Measurements from ENCODE around the gene SATB1. TPM values are rescaled to one million over a fixed set of nuclear protein-coding genes. Genes with fewer than 3 reads are reported as not detected.
A peak's percentile ranks its signal among the peaks of the same experiment; 100 is the strongest.

The SATB1 gene
- polyA plus RNA-seq, 1 experiment, result 10.8 TPM

GRCh38 chr3:18431266-18431665, 6.1 kb upstream of the SATB1 start:
- ChIA-PET CTCF (interaction anchor here (0.9 to 1.0 kb wide), 2 partner anchors 14 to 17 kb away, joined by 3 read pairs; no protein-coding TSS in a partner anchor), POLR2A (no interaction called here)
- Histone ChIP-seq H3K36me3 (ENCODE audit: control insufficient read depth, insufficient read depth, low read length) (no peaks in the 10 kb centered on the region), H3K4me3 (ENCODE audit: low read depth, low read length) (no peak overlapping the region), H3K27me3 (ENCODE audit: control insufficient read depth, insufficient read depth, low read length) (no peaks in the 10 kb centered on the region; the same call in 1 of the 2 replicates)
- DNase-seq (ENCODE audit: low read depth), result no peak
- no peak for TF ChIP-seq CTCF (IDR thresholded peaks at IDR 0.05; ENCODE audit: insufficient read depth, low read depth, low read length)

GRCh38 chr3:18428991-18429745, 4.0 kb upstream of the SATB1 start:
- Histone ChIP-seq H3K27me3 (ENCODE audit: control insufficient read depth, insufficient read depth, low read length) (no peaks in the 10 kb centered on the region; the same call in 1 of the 2 replicates), H3K4me3 (ENCODE audit: low read depth, low read length) (no peak overlapping the region), H3K36me3 (ENCODE audit: control insufficient read depth, insufficient read depth, low read length) (no peaks in the 10 kb centered on the region)
- POLR2A ChIA-PET, result no interaction called here
- CTCF ChIA-PET, result interaction anchor here (0.6 to 0.9 kb wide), 2 partner anchors 13 to 410 kb away, joined by 3 read pairs; no protein-coding TSS in a partner anchor
- DNase-seq (ENCODE audit: low read depth), result no peak
- TF ChIP-seq CTCF (IDR thresholded peaks at IDR 0.05; ENCODE audit: insufficient read depth, low read depth, low read length), result no peak

GRCh38 chr3:18428036-18428435, 2.9 kb upstream of the SATB1 start:
- Histone ChIP-seq H3K36me3 (ENCODE audit: control insufficient read depth, insufficient read depth, low read length) (no peaks in the 10 kb centered on the region), H3K4me3 (ENCODE audit: low read depth, low read length) (no peak overlapping the region), H3K27me3 (ENCODE audit: control insufficient read depth, insufficient read depth, low read length) (no peaks in the 10 kb centered on the region; the same call in 1 of the 2 replicates)
- DNase-seq (ENCODE audit: low read depth), result no peak
- TF ChIP-seq CTCF (IDR thresholded peaks at IDR 0.05; ENCODE audit: insufficient read depth, low read depth, low read length), result no peak
- CTCF ChIA-PET, result no interaction called here
- POLR2A ChIA-PET, result no interaction called here

- Histone ChIP-seq H3K36me3 (ENCODE audit: control insufficient read depth, insufficient read depth, low read length) (no peaks in the 10 kb centered on the region), H3K4me3 (ENCODE audit: low read depth, low read length) (no peak overlapping the region), H3K27me3 (ENCODE audit: control insufficient read depth, insufficient read depth, low read length) (no peaks in the 10 kb centered on the region)
- ChIA-PET POLR2A (no interaction called here), CTCF (no interaction called here)
- no peak for DNase-seq (ENCODE audit: low read depth)
- TF ChIP-seq CTCF (IDR thresholded peaks at IDR 0.05; ENCODE audit: insufficient read depth, low read depth, low read length), result no peak
These were observed 1.6 kb upstream of the SATB1 start for GRCh38 chr3:18426597-18427193.

- H3K27me3 ChIP-seq (ENCODE audit: control insufficient read depth, insufficient read depth, low read length), result no peaks in the 10 kb centered on the region
- no peaks in the 10 kb centered on the region for H3K36me3 ChIP-seq (ENCODE audit: control insufficient read depth, insufficient read depth, low read length)
- peak overlapping the region; percentile 85 for H3K4me3 ChIP-seq (ENCODE audit: low read depth, low read length)
- ChIA-PET POLR2A (no interaction called here), CTCF (no interaction called here)
- no peak for TF ChIP-seq CTCF (IDR thresholded peaks at IDR 0.05; ENCODE audit: insufficient read depth, low read depth, low read length)
- DNase-seq (ENCODE audit: low read depth), result no peak
These were observed 610 bp upstream of the SATB1 start for GRCh38 chr3:18425641-18426257.
